MCF 10A (cell line): ENCODE results near the gene ACACA. TPM values are rescaled to one million over a fixed set of nuclear protein-coding genes. Genes with fewer than 3 reads are reported as not detected.

ENCODE experiments used
- BruUV-seq: library from RNA; stranded (reverse); fragments of 400-500 nt; replicated peaks from 2 replicates; lab custom pipeline; 2021; lab: Mats Ljungman, UMichigan
- CTCF ChIA-PET: fragments of 300-600 bp; sonication (Branson Sonifier 250); formaldehyde crosslinking; extraction: SDS; loops from one replicate; lab custom pipeline; 2021; ENCODE audit warnings: antibody characterized with exemption, inconsistent platforms; lab: Yijun Ruan, JAX
- POLR2A ChIA-PET: fragments of 300-600, 350-650 bp; sonication (Branson Sonifier 250); formaldehyde crosslinking; extraction: SDS; loops from one replicate; lab custom pipeline; 2020; ENCODE audit warnings: antibody characterized with exemption, inconsistent platforms; lab: Yijun Ruan, JAX
- DNase-seq: peaks from one replicate; pipeline ENCODE4 v3.0.0-alpha.2; 2018; ENCODE audit not compliant: unreplicated experiment
- H3K27ac Mint-ChIP-seq: one replicate; pipeline ENCODE4 v1.8.0; 2022; ENCODE audit warnings: mild to moderate bottlenecking, low read depth, mixed read lengths; ENCODE audit not compliant: unreplicated experiment
- H3K27me3 Mint-ChIP-seq: one replicate; pipeline ENCODE4 v1.8.0; 2022; ENCODE audit warnings: mixed read lengths; ENCODE audit not compliant: insufficient read depth, unreplicated experiment
- H3K36me3 Mint-ChIP-seq: one replicate; pipeline ENCODE4 v1.8.0; 2022; ENCODE audit warnings: mild to moderate bottlenecking, moderate library complexity, mixed read lengths; ENCODE audit not compliant: insufficient read depth, unreplicated experiment
- H3K4me1 Mint-ChIP-seq: one replicate; pipeline ENCODE4 v1.8.0; 2022; ENCODE audit warnings: mixed read lengths; ENCODE audit not compliant: insufficient read depth, unreplicated experiment
- H3K4me3 Mint-ChIP-seq: one replicate; pipeline ENCODE4 v1.8.0; 2022; ENCODE audit warnings: mild to moderate bottlenecking, moderate library complexity, mixed read lengths; ENCODE audit not compliant: unreplicated experiment
- H3K9me3 Mint-ChIP-seq: one replicate; pipeline ENCODE4 v1.8.0; 2022; ENCODE audit warnings: mixed read lengths; ENCODE audit not compliant: unreplicated experiment
- CTCF ChIP-seq: fragments of 200-600 bp; IDR thresholded peaks from one replicate; pipeline ENCODE4 v1.8.0; 2022; ENCODE audit warnings: antibody characterized with exemption, mild to moderate bottlenecking; ENCODE audit not compliant: unreplicated experiment
- intact Hi-C: fragments of 100-400 bp; cut with micrococcal nuclease; formaldehyde crosslinking; loops from 2 replicates; pipeline ENCODE4 v1.14.1; 2022
- total RNA-seq: library from RNA; stranded (reverse); gene quantifications from 2 replicates; pipeline ENCODE4 v1.2.3, GENCODE V29; 2022

The ACACA gene
- total RNA-seq, 1 experiment from 2014 or later = 100 TPM

GRCh38 chr17:37327341-37328090 is 79.1 kb downstream of the ACACA start:
- no peak overlapping the region for H3K4me3 Mint-ChIP-seq
- BruUV-seq = TSS peak; percentile 19
- TF ChIP-seq CTCF = no peak
- POLR2A ChIA-PET = interaction anchor here (0.6 to 0.9 kb wide), 2 partner anchors 14 to 382 kb away, joined by 3 to 4 read pairs; no protein-coding TSS in a partner anchor
- intact Hi-C loops = no loop called here
- CTCF ChIA-PET = interaction anchor here (0.5 kb wide), 1 partner anchor 323 kb away, joined by 5 read pairs; no protein-coding TSS in a partner anchor
- peak; percentile 28 for DNase-seq
- peaks cover 77% of the 10 kb centered on the region for H3K36me3 Mint-ChIP-seq
- H3K9me3 Mint-ChIP-seq = no peaks in the 10 kb centered on the region
- H3K27ac Mint-ChIP-seq = no peak overlapping the region
- H3K27me3 Mint-ChIP-seq = no peaks in the 10 kb centered on the region
- no peaks in the 10 kb centered on the region for H3K4me1 Mint-ChIP-seq

GRCh38 chr17:37322826-37323561 is 83.6 kb downstream of the ACACA start:
- H3K4me1 Mint-ChIP-seq = no peaks in the 10 kb centered on the region
- H3K4me3 Mint-ChIP-seq = no peak overlapping the region
- intact Hi-C loops = no loop called here
- no peak for TF ChIP-seq CTCF
- no peaks in the 10 kb centered on the region for H3K9me3 Mint-ChIP-seq
- no peaks in the 10 kb centered on the region for H3K27me3 Mint-ChIP-seq
- H3K27ac Mint-ChIP-seq = peak overlapping the region; percentile 16
- no peak for DNase-seq
- ChIA-PET POLR2A (no interaction called here), CTCF (interaction anchor here (0.6 kb wide), 1 partner anchor 32 kb away, joined by 3 read pairs; no protein-coding TSS in a partner anchor)
- H3K36me3 Mint-ChIP-seq = peaks cover 78% of the 10 kb centered on the region
- BruUV-seq = no TSS peak

GRCh38 chr17:37322106-37322505 is 84.5 kb downstream of the ACACA start:
- TF ChIP-seq CTCF = no peak
- no peak for DNase-seq
- Mint-ChIP-seq H3K4me3 (no peak overlapping the region), H3K36me3 (peaks cover 73% of the 10 kb centered on the region), H3K27ac (no peak overlapping the region), H3K9me3 (no peaks in the 10 kb centered on the region), H3K27me3 (no peaks in the 10 kb centered on the region), H3K4me1 (no peaks in the 10 kb centered on the region)
- ChIA-PET CTCF (interaction anchor here (1.2 kb wide), 1 partner anchor 51 kb away, joined by 3 read pairs; no protein-coding TSS in a partner anchor), POLR2A (interaction anchor here (0.6 kb wide), 1 partner anchor 120 kb away, joined by 3 read pairs; no protein-coding TSS in a partner anchor)
- no TSS peak for BruUV-seq
- intact Hi-C loops = no loop called here
